OCI-M2 (cell line): ENCODE measurements around the gene SAXO2.
"Not testable (repeated sequence)": the region's sequence is repeated elsewhere in the genome, so short reads cannot be mapped to it uniquely, and the experiment has no call there.

Source experiments
- DNase-seq: peaks from one replicate; lab custom pipeline; 2025; ENCODE audit not compliant: unreplicated experiment; lab: John Stamatoyannopoulos, UW

The SAXO2 gene

GRCh38 chr15:82262422-82263026 is at the start of gene SAXO2, which contains the start of gene EFL1:
Gene SAXO2, plus strand, starts transcription at chr15:82262818. Its CDS starts 62 bp downstream, at chr15:82262880.
Gene EFL1, minus strand, starts transcription at chr15:82262734. Its CDS starts 956 bp downstream, at chr15:82261778.
- no peak for DNase-seq

DNA sequence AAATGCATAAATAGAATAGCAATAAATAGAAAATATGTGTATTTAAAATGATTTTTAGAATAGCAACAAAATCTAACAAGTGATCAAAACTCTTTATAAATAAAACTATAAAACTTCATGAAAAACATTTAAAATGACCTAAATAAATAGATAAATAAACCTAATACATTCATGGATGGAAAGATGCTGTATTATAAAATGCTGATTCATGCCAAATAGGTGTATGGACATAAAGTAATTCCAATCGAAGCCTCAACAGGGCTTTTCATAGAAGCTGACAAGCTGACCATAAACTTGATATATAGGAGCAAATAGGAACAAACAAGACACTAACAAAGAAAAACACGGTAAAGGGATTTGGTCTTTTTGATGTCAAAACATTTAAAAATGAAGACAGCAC is 46.5 kb upstream of the SAXO2 start:
- DNase-seq, result not testable (repeated sequence)

- DNase-seq, result not testable (repeated sequence)
Measured at GRCh38 chr15:82221535-82221934, 41.1 kb upstream of the SAXO2 start.

DNA sequence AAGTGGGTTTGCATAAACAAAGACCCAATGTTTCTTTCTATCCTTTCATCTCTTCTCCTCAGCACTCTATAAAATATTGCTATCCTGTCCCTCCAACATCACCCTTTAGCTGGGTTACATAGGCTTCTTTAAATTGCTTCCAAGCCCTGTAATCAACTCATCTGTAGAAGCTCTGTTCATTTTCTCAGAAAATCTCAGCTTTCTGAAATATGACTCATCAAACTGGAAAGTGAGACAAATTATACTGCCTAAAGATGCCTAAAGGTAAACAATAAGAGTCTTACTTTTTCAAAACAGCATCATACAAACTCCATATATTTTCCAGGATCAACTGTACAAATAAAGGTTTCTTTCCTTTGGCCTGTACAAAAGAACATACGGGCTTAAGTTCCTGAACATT is 33.9 kb upstream of the SAXO2 start:
- DNase-seq, result no peak

GRCh38 chr15:82231233-82231632 is 31.4 kb upstream of the SAXO2 start:
- DNase-seq, result no peak

DNA sequence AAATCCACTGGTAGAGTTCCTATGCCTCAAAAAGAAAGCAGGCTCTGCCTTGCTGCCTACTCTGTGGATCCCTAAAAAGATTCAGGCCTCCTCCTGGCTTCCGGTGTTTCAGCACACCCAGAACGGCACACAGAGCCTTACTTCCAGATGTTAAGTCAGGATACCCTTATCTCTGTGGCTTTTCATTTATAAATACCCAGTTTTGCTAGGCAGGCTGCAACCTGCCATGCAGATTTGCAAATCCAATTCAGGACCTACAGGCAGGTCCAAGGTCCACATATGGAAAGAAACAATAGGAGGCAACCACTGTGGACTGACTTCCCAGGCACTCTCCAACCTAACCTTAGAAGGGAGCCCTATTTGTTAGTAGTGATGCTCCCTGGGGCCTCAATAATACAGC is 30.8 kb upstream of the SAXO2 start:
- DNase-seq, result no peak

DNA sequence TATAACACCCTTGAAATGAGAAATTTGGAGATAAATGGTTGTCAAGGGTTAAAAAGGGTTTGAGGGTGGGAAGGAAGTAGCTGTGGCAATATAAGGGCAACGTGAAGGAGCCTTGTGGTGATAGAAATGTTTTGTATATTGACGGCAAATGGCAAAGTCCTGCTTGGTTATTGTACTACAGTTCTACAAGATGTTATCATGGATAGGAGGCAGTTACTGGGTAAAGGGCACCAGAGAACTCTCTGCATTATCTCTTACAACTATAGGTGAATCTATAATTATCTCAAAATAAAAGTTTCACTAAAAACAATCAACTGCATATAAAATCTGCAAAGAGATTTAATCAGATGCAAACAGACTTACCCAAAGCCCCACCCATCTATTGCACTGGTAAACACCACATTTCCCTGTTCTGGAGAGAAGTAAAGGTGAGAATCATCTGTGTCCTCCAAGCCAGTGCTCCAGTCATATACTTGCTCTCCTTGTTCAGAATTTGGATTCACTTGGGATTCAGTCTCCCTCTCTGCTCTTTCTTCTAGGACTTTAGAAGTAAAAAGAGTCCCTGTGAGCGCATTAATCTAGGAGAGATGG is 24.6 kb upstream of the SAXO2 start:
- DNase-seq, result not testable (repeated sequence)

DNA sequence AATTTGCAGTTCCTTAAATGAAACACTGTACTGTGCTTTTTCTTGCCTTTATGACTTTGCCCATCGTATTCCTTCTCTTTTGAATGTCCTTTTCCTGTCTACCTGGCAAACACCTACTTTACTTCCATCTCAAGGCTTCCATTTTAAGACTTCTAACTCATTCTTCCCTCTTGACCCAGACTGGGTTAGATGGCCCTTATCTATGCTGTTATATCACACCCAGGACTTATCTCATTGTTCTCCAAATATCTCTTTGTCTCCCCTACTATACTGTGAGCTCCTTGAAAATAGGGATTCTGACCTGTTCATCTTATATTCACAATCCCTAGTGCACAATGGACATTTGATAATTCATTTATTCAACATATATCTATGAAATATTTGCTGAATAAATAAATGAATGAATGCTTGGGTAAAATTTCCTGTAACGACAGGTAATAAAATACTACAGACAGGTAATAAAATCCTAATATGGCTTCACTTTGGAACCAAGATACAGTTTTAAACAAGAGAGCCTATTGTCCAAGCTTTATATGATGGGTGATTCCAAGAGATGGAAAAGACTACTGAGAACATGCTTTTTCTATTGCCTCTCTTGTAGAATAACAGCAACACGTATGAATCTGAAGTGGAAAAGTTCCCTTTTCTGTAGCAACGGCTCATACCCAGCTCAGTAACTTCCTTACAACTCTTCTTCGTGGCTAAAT is 22.8 kb upstream of the SAXO2 start:
- no peak for DNase-seq

DNA sequence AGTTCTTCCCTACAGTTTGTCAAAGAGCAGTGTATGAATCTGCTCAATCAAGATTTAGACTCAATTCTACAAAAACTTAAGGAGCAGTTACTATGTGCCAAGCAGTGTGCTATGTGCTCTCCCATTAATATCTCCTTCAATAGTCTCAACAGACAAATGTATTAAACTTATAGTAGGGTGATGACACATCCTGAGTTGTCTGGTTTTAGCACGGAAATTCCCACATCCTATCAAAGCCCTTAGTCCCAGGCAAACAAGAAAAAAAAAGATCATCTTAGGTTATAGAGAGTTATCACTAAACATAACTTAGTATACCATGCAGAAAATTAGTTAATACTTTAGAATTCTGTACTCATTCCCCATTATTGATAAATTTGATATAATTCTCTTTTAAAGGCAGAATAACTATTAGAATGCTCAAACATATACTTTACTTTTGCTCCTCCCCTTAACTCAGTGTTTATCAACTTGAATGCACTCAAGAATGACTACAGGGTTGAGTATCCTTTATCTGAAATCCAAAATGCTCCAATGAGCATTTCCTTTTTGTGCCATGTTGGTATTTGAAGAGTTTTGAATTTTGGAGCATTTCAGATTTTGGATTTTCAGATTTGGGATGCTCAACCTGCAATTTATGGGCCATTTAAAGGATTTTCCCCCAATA is 20.6 kb upstream of the SAXO2 start:
- not testable (repeated sequence) for DNase-seq

GRCh38 chr15:82243644-82244043 is 19.0 kb upstream of the SAXO2 start:
- DNase-seq, result not testable (repeated sequence)

- not testable (repeated sequence) for DNase-seq
Measured at GRCh38 chr15:82245956-82246355, 16.7 kb upstream of the SAXO2 start.

- not testable (repeated sequence) for DNase-seq
Measured at GRCh38 chr15:82248261-82248660, 14.4 kb upstream of the SAXO2 start.

- DNase-seq, result not testable (repeated sequence)
Measured at GRCh38 chr15:82261566-82262421, 824 bp upstream of the SAXO2 start.

GRCh38 chr15:82263350-82263749 is 732 bp downstream of the SAXO2 start:
- no peak for DNase-seq

DNA sequence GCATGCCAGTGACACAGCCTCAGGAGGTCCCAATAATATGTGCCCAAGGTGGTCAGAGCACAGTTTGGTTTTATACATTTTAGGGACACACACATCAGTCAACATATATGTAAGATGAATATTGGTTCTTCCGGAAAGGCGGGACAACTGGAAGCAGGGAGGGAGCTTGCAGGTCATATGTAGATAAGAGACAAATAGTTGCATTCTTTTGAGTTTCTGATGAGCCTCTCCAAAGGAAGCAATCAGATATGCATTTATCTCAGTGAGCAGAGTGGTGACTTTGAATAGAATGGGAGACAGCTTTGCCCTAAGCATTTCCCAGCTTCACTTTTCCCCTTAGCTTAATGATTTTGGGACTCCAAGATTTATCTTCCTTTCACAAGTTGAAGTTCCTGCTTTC is 4.5 kb downstream of the SAXO2 start:
- not testable (repeated sequence) for DNase-seq

GRCh38 chr15:82268454-82268853 is 5.8 kb downstream of the SAXO2 start:
- DNase-seq, result not testable (repeated sequence)

DNA sequence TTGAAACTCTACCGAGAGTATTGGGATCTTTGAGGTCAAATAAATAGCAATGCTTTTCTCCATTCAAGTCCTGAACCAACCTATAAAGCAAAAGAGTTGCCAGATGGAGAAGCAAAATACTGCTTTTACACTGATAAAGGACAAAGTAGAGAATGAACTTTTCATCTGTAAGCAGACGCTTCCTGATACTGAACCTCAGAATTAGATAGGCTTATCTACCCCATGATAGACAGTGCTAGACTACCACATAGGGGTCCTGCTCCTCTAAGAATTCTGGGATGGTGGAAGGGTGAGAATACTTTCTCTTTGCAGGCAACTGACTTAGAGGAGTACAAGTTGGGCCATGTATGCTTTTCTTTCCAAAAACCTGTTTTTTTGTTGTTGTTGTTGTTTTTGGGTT is 9.5 kb downstream of the SAXO2 start:
- no peak for DNase-seq

DNA sequence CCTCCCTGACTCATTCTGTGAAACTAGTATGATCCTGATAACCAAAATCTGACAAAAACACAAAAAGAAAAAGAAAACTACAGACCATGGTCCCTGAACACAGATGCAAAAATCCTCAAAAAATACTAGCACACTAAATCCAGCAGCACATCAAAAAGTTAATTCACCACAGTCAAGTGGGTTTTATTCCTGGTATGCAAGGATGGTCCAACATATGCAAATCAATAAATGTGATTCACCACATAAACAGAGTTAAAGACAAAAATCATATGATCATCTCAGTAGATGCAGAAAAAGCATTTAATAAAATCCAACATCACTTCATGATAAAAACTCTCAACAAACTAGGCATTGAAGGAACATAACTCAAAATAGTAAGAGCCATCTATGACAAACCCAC is 12.8 kb downstream of the SAXO2 start:
- DNase-seq, result no peak

GRCh38 chr15:82281276-82281675 is 18.7 kb downstream of the SAXO2 start:
- not testable (repeated sequence) for DNase-seq

DNA sequence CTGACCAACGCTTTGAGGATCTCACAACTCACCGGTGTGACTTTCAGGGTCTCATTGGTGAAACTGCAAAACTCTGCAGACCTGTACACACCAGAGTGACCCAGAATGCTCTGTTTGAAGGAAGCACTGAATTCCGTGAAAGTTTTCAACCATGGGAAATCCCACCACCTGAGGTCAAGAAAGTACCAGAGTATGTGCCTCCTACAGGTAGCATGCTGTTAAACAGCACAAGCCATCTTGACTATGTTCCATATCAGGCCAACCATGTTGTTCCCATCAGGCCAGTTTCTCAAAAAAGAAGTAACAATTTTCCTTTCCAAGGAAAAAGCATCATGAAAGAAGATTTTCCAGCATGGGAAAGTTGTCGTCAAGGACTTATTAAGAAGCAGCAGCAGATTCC is 19.8 kb downstream of the SAXO2 start:
- not testable (repeated sequence) for DNase-seq

DNA sequence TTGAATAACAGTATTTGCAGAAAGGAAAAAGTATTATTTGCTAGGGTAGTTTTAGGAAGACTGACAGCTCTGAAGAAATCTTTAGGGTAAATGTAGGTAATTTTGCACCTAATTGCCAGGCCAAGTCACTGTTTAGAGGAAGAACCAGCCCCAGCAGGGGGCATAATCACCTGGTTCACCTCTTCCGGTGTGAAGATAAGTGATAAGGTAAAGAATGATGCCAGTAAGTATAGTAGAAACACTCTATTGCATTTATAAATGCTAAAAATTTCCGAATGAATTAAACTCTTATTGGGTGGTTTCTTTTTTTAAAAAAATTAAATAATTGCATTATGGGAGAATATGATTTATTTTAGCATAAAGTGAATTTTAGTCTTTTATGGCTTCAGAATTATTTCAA is 21.8 kb downstream of the SAXO2 start:
- DNase-seq, result not testable (repeated sequence)
